ENCODE measurements around the gene NAMPT.
"Not testable (repeated sequence)": the region's sequence is repeated elsewhere in the genome, so short reads cannot be mapped to it uniquely, and the experiment has no call there.

The NAMPT gene

GRCh38 chr7:106313456-106313901 is 28.7 kb upstream of the NAMPT start:
- Mint-ChIP-seq H3K27ac (peak overlapping the region; percentile 64), H3K4me3 (no peak overlapping the region), H3K36me3 (ENCODE audit: low read depth) (peaks cover 4% of the 10 kb centered on the region), H3K27me3 (peaks cover 27% of the 10 kb centered on the region), H3K4me1 (ENCODE audit: low read depth) (peaks cover 26% of the 10 kb centered on the region), H3K9me3 (peaks cover 3% of the 10 kb centered on the region)

- Mint-ChIP-seq H3K4me3 (no peak overlapping the region), H3K27ac (peak overlapping the region; percentile 64), H3K27me3 (peaks cover 23% of the 10 kb centered on the region), H3K9me3 (peaks cover 3% of the 10 kb centered on the region), H3K4me1 (ENCODE audit: low read depth) (peaks cover 26% of the 10 kb centered on the region), H3K36me3 (ENCODE audit: low read depth) (peaks cover 4% of the 10 kb centered on the region)
Observed at GRCh38 chr7:106312906-106313305, 28.1 kb upstream of the NAMPT start.

GRCh38 chr7:106312099-106312871 is 27.5 kb upstream of the NAMPT start:
- Mint-ChIP-seq H3K27me3 (peaks cover 18% of the 10 kb centered on the region), H3K36me3 (ENCODE audit: low read depth) (peaks cover 4% of the 10 kb centered on the region), H3K4me1 (ENCODE audit: low read depth) (peaks cover 26% of the 10 kb centered on the region), H3K9me3 (peaks cover 3% of the 10 kb centered on the region), H3K4me3 (no peak overlapping the region), H3K27ac (no peak overlapping the region)

- Mint-ChIP-seq H3K9me3 (no peaks in the 10 kb centered on the region), H3K27ac (no peak overlapping the region), H3K27me3 (peaks cover 23% of the 10 kb centered on the region), H3K4me3 (no peak overlapping the region), H3K4me1 (ENCODE audit: low read depth) (peaks cover 26% of the 10 kb centered on the region), H3K36me3 (ENCODE audit: low read depth) (no peaks in the 10 kb centered on the region)
Observed at GRCh38 chr7:106309362-106309761, 24.6 kb upstream of the NAMPT start.

GRCh38 chr7:106306256-106306655 is 21.5 kb upstream of the NAMPT start:
- Mint-ChIP-seq H3K4me3 (no peak overlapping the region), H3K27ac (no peak overlapping the region), H3K4me1 (ENCODE audit: low read depth) (peaks cover 10% of the 10 kb centered on the region), H3K36me3 (ENCODE audit: low read depth) (peaks cover 7% of the 10 kb centered on the region), H3K27me3 (peaks cover 33% of the 10 kb centered on the region), H3K9me3 (peaks cover 16% of the 10 kb centered on the region)

GRCh38 chr7:106305732-106306131 is 20.9 kb upstream of the NAMPT start:
- no peak overlapping the region for H3K27ac Mint-ChIP-seq
- peaks cover 38% of the 10 kb centered on the region for H3K27me3 Mint-ChIP-seq
- peaks cover 22% of the 10 kb centered on the region for H3K9me3 Mint-ChIP-seq
- peaks cover 10% of the 10 kb centered on the region for H3K4me1 Mint-ChIP-seq (ENCODE audit: low read depth)
- peaks cover 7% of the 10 kb centered on the region for H3K36me3 Mint-ChIP-seq (ENCODE audit: low read depth)
- no peak overlapping the region for H3K4me3 Mint-ChIP-seq

- Mint-ChIP-seq H3K27ac (no peak overlapping the region), H3K9me3 (peaks cover 22% of the 10 kb centered on the region), H3K4me3 (no peak overlapping the region), H3K36me3 (ENCODE audit: low read depth) (peaks cover 7% of the 10 kb centered on the region), H3K27me3 (peaks cover 49% of the 10 kb centered on the region), H3K4me1 (ENCODE audit: low read depth) (peaks cover 9% of the 10 kb centered on the region)
Observed at GRCh38 chr7:106304568-106304967, 19.8 kb upstream of the NAMPT start.

- not testable (repeated sequence) for H3K27ac Mint-ChIP-seq; H3K4me1 Mint-ChIP-seq (ENCODE audit: low read depth); H3K4me3 Mint-ChIP-seq; H3K36me3 Mint-ChIP-seq (ENCODE audit: low read depth)
- Mint-ChIP-seq H3K27me3 (peaks cover 31% of the 10 kb centered on the region), H3K9me3 (peaks cover 35% of the 10 kb centered on the region)
Observed at GRCh38 chr7:106298631-106299030, 13.8 kb upstream of the NAMPT start.

- H3K27ac Mint-ChIP-seq; H3K4me3 Mint-ChIP-seq; H3K36me3 Mint-ChIP-seq (ENCODE audit: low read depth); H3K4me1 Mint-ChIP-seq (ENCODE audit: low read depth): not testable (repeated sequence)
- H3K27me3 Mint-ChIP-seq: peaks cover 31% of the 10 kb centered on the region
- H3K9me3 Mint-ChIP-seq: peaks cover 31% of the 10 kb centered on the region
Observed at GRCh38 chr7:106298155-106298554, 13.4 kb upstream of the NAMPT start.

GRCh38 chr7:106294334-106294733 is 9.6 kb upstream of the NAMPT start:
- Mint-ChIP-seq H3K27me3 (peaks cover 16% of the 10 kb centered on the region), H3K27ac (no peak overlapping the region), H3K36me3 (ENCODE audit: low read depth) (no peaks in the 10 kb centered on the region), H3K4me3 (no peak overlapping the region), H3K4me1 (ENCODE audit: low read depth) (peaks cover 14% of the 10 kb centered on the region), H3K9me3 (peaks cover 14% of the 10 kb centered on the region)

GRCh38 chr7:106291247-106291646 is 6.5 kb upstream of the NAMPT start:
- H3K9me3 Mint-ChIP-seq: peaks cover 14% of the 10 kb centered on the region
- H3K4me1 Mint-ChIP-seq (ENCODE audit: low read depth): peaks cover 36% of the 10 kb centered on the region
- H3K36me3 Mint-ChIP-seq (ENCODE audit: low read depth): peaks cover 2% of the 10 kb centered on the region
- no peak overlapping the region for H3K27ac Mint-ChIP-seq
- H3K4me3 Mint-ChIP-seq: no peak overlapping the region
- peaks cover 14% of the 10 kb centered on the region for H3K27me3 Mint-ChIP-seq

GRCh38 chr7:106290319-106290718 is 5.5 kb upstream of the NAMPT start:
- Mint-ChIP-seq H3K36me3 (ENCODE audit: low read depth) (peaks cover 6% of the 10 kb centered on the region), H3K9me3 (peaks cover 15% of the 10 kb centered on the region), H3K27me3 (peaks cover 12% of the 10 kb centered on the region), H3K4me3 (no peak overlapping the region), H3K4me1 (ENCODE audit: low read depth) (peaks cover 45% of the 10 kb centered on the region), H3K27ac (no peak overlapping the region)

- Mint-ChIP-seq H3K36me3 (ENCODE audit: low read depth) (peaks cover 6% of the 10 kb centered on the region), H3K27ac (no peak overlapping the region), H3K9me3 (peaks cover 15% of the 10 kb centered on the region), H3K27me3 (peaks cover 12% of the 10 kb centered on the region), H3K4me1 (ENCODE audit: low read depth) (peaks cover 45% of the 10 kb centered on the region), H3K4me3 (no peak overlapping the region)
Observed at GRCh38 chr7:106289848-106290247, 5.1 kb upstream of the NAMPT start.

- peaks cover 14% of the 10 kb centered on the region for H3K36me3 Mint-ChIP-seq (ENCODE audit: low read depth)
- peaks cover 7% of the 10 kb centered on the region for H3K9me3 Mint-ChIP-seq
- H3K4me1 Mint-ChIP-seq (ENCODE audit: low read depth): peaks cover 44% of the 10 kb centered on the region
- H3K27ac Mint-ChIP-seq: no peak overlapping the region
- peaks cover 12% of the 10 kb centered on the region for H3K27me3 Mint-ChIP-seq
- H3K4me3 Mint-ChIP-seq: no peak overlapping the region
Observed at GRCh38 chr7:106288263-106288662, 3.5 kb upstream of the NAMPT start.

GRCh38 chr7:106287786-106288185 is 3.0 kb upstream of the NAMPT start:
- H3K4me3 Mint-ChIP-seq: no peak overlapping the region
- H3K36me3 Mint-ChIP-seq (ENCODE audit: low read depth): peaks cover 19% of the 10 kb centered on the region
- peaks cover 12% of the 10 kb centered on the region for H3K27me3 Mint-ChIP-seq
- H3K27ac Mint-ChIP-seq: peak overlapping the region; percentile 18
- H3K9me3 Mint-ChIP-seq: peaks cover 7% of the 10 kb centered on the region
- peaks cover 44% of the 10 kb centered on the region for H3K4me1 Mint-ChIP-seq (ENCODE audit: low read depth)

Measured in stimulated activated naive CD8-positive, alpha-beta T cell treated with anti-CD3 and anti-CD28 coated beads, Interleukin-15, Interleukin-2, amounts not matched to agents 100 ng/mL and 50 ng/mL, for 24 hours (primary cell).